ENCODE measurements around the gene CAMK2B. TPM values are rescaled to one million over a fixed set of nuclear protein-coding genes. Genes with fewer than 3 reads are reported as not detected.

CAMK2B gene
- total RNA-seq, 2 experiments from 2014 or later: 0.17 to 0.40 TPM

Other genes starting within 250 kb of the CAMK2B start
- gene POLM, start 243.1 kb downstream of the CAMK2B start, total RNA-seq: 10 to 100 TPM; 40.8 to 42.4 TPM
- gene AEBP1, start 221.2 kb downstream of the CAMK2B start, total RNA-seq: 10 to 100 TPM; 12.9 to 14.0 TPM
- 100 to 1,000 TPM; 298 to 305 TPM for gene POLD2, start 202.0 kb downstream of the CAMK2B start, total RNA-seq
- not detected for gene MYL7, start 184.3 kb downstream of the CAMK2B start, total RNA-seq
- gene GCK, start 136.2 kb downstream of the CAMK2B start, total RNA-seq: 1 to 10 TPM; 1.4 to 1.8 TPM
- 10 to 100 TPM; 81.0 to 83.9 TPM for gene YKT6, start 124.6 kb downstream of the CAMK2B start, total RNA-seq
- gene NUDCD3, start 165.1 kb upstream of the CAMK2B start, total RNA-seq: 100 to 1,000 TPM in 1 of 2 experiments, 10 to 100 TPM in 1; 94.9 to 106 TPM
- not detected for gene NPC1L1, start 215.7 kb upstream of the CAMK2B start, total RNA-seq
- 100 to 1,000 TPM; 144 to 155 TPM for gene DDX56, start 248.3 kb upstream of the CAMK2B start, total RNA-seq